HEK293 (cell line): ENCODE measurements around the gene METAP1D.
"Not testable (repeated sequence)": the region's sequence is repeated elsewhere in the genome, so short reads cannot be mapped to it uniquely, and the experiment has no call there.

Source experiments
- ATF2 ChIP-seq: fragments of 450-650 bp; formaldehyde crosslinking; IDR thresholded peaks from 2 replicates; pipeline ENCODE4 v1.5.1; 2016; ENCODE audit warnings: missing biosample characterization, missing genetic modification characterization, low read depth
- CTCF ChIP-seq: fragments of 450-650 bp; formaldehyde crosslinking; IDR thresholded peaks from 2 replicates; pipeline ENCODE4 v1.5.1; 2016; ENCODE audit warnings: missing biosample characterization, missing genetic modification characterization
- GLI4 ChIP-seq: fragments of 450-650 bp; formaldehyde crosslinking; IDR thresholded peaks from 2 replicates; pipeline ENCODE4 v1.5.1; 2016; ENCODE audit warnings: missing biosample characterization, missing genetic modification characterization
- MYNN ChIP-seq: fragments of 450-650 bp; formaldehyde crosslinking; IDR thresholded peaks from 2 replicates; pipeline ENCODE4 v1.5.1; 2016; ENCODE audit warnings: missing biosample characterization, missing genetic modification characterization, borderline replicate concordance
- ZBTB10 ChIP-seq: fragments of 450-650 bp; formaldehyde crosslinking; IDR thresholded peaks from 2 replicates; pipeline ENCODE4 v1.5.1; 2016; ENCODE audit warnings: missing biosample characterization, missing genetic modification characterization
- ZBTB48 ChIP-seq: fragments of 450-650 bp; formaldehyde crosslinking; IDR thresholded peaks from 2 replicates; pipeline ENCODE4 v1.5.1; 2016; ENCODE audit warnings: missing biosample characterization, missing genetic modification characterization
- ZNF391 ChIP-seq: fragments of 450-650 bp; formaldehyde crosslinking; IDR thresholded peaks from 2 replicates; pipeline ENCODE4 v1.5.1; 2016; ENCODE audit warnings: low read depth, missing biosample characterization, missing genetic modification characterization, borderline replicate concordance
- ZNF747 ChIP-seq: fragments of 450-650 bp; formaldehyde crosslinking; IDR thresholded peaks from 2 replicates; pipeline ENCODE4 v1.5.1; 2016; ENCODE audit warnings: missing biosample characterization, missing genetic modification characterization
- ZNF76 ChIP-seq: fragments of 450-650 bp; formaldehyde crosslinking; IDR thresholded peaks from 2 replicates; pipeline ENCODE4; 2016; ENCODE audit warnings: low read depth, missing biosample characterization, missing genetic modification characterization, borderline replicate concordance
- ZNF776 ChIP-seq: fragments of 450-650 bp; formaldehyde crosslinking; IDR thresholded peaks from 2 replicates; pipeline ENCODE4 v1.5.0; 2017; ENCODE audit warnings: missing biosample characterization, missing genetic modification characterization, borderline replicate concordance

- TF ChIP-seq GLI4 (tag by site-specific recombination); CTCF; ZNF776 (tag by site-specific recombination); MYNN (tag by site-specific recombination); ZBTB48; ATF2 (tag by site-specific recombination); ZNF391; ZNF76 (tag by site-specific recombination); ZBTB10 (tag by site-specific recombination); ZNF747: not testable (repeated sequence)
Observed at GRCh38 chr2:172060118-172060517, 60.4 kb downstream of the METAP1D start.
